ENCODE data around the gene HOXD10. TPM values are rescaled to one million over a fixed set of nuclear protein-coding genes. Genes with fewer than 3 reads are reported as not detected.

The HOXD10 gene
- total RNA-seq, 1 donor from 2014 or later, result 1.9 TPM

DNA sequence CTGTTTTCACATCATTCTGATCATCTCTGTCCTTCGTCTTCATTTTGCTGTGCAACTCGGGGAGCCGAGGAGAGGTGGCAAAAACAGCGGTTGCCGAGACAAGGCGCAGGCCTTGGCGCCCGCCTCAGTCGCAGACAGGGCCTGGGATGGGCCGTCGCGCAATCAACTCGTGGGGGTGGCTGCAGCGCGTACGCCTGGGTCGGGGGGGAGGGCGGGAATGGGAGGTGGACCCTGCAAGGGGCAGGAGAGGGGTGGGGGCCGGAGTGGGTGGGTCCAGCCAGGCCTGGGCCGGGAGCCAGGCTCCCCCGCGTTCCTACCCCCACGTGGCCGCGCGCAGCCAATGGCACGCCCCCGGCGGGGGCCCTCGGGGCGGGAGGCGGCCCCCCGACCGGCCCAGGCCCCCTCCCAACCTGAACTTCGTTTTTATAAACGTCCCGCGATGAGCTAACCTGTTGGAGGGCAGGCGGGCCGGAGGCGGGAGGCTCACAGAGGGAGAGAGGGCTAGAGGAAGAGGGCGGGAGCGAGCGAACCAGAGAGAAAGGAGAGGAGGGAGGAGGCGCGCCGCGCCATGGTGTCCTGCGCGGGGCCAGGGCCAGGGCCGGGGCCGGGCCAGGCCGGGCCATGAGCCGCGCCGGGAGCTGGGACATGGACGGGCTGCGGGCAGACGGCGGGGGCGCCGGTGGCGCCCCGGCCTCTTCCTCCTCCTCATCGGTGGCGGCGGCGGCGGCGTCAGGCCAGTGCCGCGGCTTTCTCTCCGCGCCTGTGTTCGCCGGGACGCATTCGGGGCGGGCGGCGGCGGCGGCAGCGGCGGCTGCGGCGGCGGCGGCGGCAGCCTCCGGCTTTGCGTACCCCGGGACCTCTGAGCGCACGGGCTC is 24.1 kb upstream of the HOXD10 start, which contains the start of gene HOXD13:
Gene HOXD13, plus strand, starts transcription at position 452 of the 875 bp plus-strand sequence. Its CDS starts 170 bp downstream, at position 622.
- intact Hi-C loops (cut with DNase I), result loop anchor here (10.0 kb wide), 1 partner anchor 1758 kb away; the partner anchor contains the start of gene SP9
- DNase-seq (ENCODE audit: low spot score), result no peak
- no peak for ATAC-seq

DNA sequence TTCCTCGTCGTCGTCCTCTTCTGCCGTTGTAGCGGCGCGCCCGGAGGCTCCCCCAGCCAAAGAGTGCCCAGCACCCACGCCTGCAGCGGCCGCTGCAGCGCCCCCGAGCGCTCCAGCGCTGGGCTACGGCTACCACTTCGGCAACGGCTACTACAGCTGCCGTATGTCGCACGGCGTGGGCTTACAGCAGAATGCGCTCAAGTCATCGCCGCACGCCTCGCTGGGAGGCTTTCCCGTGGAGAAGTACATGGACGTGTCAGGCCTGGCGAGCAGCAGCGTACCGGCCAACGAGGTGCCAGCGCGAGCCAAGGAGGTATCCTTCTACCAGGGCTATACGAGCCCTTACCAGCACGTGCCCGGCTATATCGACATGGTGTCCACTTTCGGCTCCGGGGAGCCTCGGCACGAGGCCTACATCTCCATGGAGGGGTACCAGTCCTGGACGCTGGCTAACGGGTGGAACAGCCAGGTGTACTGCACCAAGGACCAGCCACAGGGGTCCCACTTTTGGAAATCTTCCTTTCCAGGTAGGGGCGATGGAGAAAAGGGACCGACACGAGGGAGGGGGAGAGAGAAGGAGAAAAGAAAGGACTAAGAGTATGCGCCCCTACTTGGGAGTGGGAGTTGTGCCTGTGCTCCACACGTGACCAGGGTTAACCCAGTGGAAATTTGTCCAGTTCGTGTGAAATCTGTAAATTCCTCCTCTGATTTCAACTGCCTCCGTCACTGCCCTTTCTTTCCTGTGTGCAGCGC is 23.3 kb upstream of the HOXD10 start:
- ATAC-seq (no peak), DNase-seq (ENCODE audit: low spot score) (no peak)
- intact Hi-C loops (cut with DNase I), result loop anchor here (10.0 kb wide), 1 partner anchor 1759 kb away; the partner anchor contains the start of gene SP9

DNA sequence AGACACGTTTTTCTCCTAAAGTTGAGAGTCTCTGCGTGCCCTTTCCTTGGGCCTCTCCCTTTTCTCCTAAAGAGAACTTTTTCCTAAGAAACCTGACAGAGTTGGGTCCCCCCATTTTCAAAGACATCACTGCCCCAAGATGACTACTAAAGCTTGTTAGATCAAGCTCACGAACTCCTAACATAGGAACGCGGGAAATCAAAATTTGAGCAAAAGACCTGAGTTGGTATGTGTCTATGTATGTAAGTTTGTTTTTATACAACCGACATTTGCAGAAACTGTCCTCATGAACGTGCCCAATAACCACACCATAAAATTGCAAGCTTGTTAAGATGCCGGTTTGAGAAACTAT is 22.7 kb upstream of the HOXD10 start:
- intact Hi-C loops (cut with DNase I), result loop anchor here (10.0 kb wide), 1 partner anchor 1759 kb away; the partner anchor contains the start of gene SP9
- DNase-seq (ENCODE audit: low spot score) (no peak), ATAC-seq (no peak)

DNA sequence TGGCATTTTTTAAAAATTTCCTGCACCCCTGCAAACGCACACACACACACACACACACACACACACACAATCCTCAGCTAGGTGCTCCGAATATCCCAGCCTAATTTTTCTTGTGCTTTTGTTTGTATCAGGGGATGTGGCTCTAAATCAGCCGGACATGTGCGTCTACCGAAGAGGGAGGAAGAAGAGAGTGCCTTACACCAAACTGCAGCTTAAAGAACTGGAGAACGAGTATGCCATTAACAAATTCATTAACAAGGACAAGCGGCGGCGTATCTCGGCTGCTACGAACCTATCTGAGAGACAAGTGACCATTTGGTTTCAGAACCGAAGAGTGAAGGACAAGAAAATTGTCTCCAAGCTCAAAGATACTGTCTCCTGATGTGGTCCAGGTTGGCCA is 22.2 kb upstream of the HOXD10 start:
- DNase-seq (ENCODE audit: low spot score) (no peak), ATAC-seq (no peak)
- intact Hi-C loops (cut with DNase I), result loop anchor here (10.0 kb wide), 1 partner anchor 1760 kb away; the partner anchor contains the start of gene SP9

DNA sequence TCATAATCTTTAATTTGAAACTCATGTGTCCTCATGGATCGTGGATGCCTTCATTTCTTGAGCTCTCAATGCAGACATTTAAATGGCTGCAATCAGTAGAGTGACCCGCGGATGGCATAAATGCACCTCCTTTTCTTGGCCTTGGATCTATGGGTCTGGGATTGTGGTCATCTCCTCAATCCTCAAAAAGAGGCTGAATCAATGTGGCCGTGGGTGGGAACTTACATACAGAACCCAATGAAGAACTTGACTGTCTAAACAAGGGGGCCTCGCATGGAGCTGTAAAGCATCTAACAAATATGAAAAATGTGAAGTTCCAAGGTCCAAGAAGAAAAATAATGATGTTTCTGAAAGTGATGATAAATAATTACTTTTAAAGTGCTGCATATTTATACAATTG is 21.2 kb upstream of the HOXD10 start:
- intact Hi-C loops (cut with DNase I), result loop anchor here (10.0 kb wide), 1 partner anchor 1761 kb away; the partner anchor contains the start of gene SP9
- ATAC-seq, result no peak

DNA sequence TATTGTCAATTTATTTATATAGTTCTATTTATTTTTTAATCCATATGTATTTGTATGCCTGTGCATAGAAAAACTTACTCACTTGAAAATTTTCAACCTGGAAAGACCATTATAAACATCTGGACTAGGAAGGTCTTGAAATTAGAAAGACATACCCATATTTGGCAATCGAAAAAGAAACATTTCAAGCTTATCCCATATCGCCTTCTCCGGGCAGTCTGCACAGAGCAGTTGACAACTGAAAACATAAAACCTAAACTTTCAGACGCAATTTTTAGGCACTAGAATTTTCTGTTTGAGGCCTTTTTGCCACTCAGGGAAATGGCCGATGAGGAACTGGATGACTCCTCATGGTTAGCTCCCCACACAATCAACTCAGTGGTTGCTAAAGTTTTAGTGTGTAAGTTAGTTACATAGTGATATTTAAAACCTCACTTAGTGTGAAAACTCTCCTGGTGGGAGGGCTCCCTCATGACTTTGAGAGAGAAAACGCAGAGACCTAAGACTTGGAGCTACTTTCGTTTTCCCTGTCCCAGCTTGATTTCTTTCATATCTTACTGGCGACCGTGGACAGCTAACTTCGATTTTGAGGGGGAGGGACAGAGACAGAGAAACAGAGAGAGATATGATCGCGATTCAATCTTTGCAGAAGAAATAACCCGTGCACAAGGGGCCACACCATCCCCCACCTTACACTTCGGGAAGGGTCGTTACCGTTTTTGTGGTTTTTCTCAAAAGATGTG is 20.2 kb upstream of the HOXD10 start:
- intact Hi-C loops (cut with DNase I), result loop anchor here (10.0 kb wide), 1 partner anchor 1762 kb away; the partner anchor contains the start of gene SP9
- DNase-seq (ENCODE audit: low spot score) (no peak), ATAC-seq (no peak)

More for the DNA sequence above, 21.2 kb upstream of the HOXD10 start:
- DNase-seq (ENCODE audit: low spot score), result no peak

DNA sequence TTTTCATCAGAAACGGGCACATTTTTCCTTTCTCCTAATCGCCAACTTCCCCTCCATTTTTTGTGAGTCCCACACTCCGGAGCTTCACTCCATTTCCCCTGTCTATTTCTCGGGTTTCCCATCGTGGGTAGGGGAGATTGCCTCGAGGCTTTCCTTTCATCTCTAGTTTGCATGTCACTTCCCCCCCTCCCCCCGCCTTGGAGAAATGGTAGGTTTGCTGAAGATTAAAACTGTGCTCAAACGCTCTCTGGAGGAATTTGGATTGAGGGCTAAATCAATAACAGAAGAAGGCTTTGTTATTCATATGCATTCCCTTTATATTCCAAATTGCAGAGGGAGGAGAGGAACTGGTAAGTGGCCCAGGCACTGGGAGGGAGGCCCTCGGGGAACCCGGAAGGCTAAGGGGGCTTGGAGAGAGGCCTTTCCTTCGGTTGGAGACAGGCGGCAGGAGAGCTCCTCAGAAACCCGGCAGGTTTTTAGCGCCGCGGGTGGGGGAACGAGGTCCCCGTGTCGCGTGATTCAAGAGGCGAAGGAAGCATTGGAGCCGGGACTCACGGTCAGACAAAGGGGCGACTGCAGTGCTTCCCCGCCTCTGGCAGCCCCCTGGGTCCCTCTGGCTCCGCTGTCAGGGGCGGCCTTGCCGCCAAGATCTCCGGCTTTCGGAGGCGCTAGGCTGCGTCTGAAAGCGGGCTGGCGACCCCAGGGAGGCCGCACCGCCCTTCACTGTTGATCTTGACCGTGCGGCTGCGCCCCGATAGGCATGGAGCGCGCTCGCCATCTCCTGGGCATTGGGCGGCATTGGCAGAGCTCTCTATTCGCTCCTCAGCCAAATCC is 19.4 kb upstream of the HOXD10 start:
- intact Hi-C loops (cut with DNase I), result loop anchor here (10.0 kb wide), 1 partner anchor 1762 kb away; the partner anchor contains the start of gene SP9
- peak; percentile 75 for ATAC-seq
- DNase-seq (ENCODE audit: low spot score), result no peak

DNA sequence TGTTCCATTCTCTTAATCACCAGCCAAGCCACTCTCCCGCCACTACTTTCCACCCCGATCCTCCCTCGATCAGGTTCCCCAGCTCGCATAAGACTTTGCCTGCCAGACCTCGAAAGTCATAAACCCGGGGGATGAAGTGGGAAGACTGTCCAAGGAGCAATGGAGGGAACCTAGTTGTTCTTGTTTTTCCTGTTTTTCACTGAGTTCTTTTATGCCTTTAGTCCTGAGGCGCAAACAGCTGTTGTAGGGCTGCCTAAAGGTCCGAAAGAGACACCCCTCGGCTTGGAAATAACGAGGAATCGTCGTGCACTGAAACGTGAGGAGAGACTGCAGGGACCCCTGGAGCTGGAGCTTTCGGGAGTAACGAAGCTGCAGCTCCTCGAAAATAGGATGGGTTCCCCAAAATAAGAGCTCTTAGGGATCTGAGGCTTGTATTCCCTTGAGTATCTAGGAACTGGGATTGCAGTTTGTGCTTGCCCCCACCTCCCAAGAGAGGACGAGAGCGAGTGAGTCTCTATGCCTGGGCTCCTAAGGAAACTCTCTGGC is 18.7 kb upstream of the HOXD10 start:
- peak; percentile 7 for ATAC-seq
- DNase-seq (ENCODE audit: low spot score), result no peak
- intact Hi-C loops (cut with DNase I), result loop anchor here (10.0 kb wide), 1 partner anchor 1763 kb away; the partner anchor contains the start of gene SP9

DNA sequence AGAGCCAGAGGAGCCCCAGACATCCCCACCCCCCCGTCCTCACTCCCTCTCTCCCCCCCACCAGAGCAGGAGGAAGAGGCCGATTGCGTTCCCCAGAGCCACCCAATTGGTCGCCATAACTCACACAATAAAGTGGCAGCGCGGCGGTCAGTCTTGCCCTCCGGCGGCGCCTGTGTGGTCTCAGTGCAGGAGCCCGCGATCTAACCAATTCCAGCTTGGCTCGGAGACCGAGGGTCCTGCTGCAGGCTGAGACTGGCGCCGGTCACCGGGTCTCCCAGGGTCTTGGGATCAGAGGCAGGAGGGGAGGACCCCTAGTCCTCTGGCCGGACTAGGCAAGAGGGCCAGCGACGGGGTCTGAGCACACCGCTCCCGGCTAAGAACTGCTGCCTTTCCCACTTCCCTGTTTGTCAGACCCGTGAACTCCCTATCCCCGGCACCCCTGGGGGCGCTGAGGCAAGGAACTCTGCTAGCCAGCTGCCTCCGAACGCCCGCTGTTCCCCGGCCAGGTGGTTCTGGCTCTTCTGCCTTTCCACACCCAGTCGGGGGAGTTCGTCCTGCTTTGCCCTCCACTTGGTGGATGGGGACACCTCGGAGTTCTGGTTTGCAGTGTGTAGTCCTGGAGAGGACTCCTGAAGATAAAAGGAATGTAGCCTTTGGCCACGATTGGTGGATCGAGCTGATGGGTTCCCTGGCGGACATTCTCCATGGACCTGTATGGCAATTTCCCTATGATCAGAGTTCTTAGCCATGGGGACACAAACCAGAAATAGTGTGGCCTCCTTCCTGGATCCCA is 18.0 kb upstream of the HOXD10 start:
- DNase-seq (ENCODE audit: low spot score), result no peak
- intact Hi-C loops (cut with DNase I), result loop anchor here (10.0 kb wide), 1 partner anchor 1764 kb away; the partner anchor contains the start of gene SP9
- peak; percentile 7 for ATAC-seq

DNA sequence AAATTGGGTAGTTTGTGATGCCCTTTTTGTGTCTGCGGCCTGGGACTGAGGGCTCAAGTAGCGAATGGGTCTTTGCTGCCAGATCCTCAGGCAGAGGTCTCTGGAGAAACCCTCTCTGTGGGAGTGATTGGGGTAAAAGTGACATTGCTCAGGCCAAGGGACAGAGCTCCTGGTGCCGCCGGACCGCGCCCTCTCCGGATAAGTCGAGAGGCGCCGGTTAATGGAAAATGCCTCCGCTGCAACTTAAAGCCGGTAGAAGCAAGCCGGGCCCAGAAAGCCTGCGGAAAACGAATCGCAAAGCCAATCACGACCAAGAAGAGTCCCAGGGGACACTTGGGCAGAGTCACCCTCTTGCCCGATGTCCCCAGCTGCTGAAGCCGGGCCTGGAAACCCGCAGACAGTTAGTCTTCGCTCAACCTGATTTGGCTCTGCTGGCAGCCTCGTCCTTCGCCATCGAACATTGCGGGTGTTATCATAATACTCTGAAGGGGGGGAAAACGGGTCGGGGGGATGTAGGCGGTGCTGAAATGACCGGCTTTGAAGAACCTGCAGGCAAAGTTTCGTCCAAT is 17.3 kb upstream of the HOXD10 start:
- ATAC-seq, result no peak

DNA sequence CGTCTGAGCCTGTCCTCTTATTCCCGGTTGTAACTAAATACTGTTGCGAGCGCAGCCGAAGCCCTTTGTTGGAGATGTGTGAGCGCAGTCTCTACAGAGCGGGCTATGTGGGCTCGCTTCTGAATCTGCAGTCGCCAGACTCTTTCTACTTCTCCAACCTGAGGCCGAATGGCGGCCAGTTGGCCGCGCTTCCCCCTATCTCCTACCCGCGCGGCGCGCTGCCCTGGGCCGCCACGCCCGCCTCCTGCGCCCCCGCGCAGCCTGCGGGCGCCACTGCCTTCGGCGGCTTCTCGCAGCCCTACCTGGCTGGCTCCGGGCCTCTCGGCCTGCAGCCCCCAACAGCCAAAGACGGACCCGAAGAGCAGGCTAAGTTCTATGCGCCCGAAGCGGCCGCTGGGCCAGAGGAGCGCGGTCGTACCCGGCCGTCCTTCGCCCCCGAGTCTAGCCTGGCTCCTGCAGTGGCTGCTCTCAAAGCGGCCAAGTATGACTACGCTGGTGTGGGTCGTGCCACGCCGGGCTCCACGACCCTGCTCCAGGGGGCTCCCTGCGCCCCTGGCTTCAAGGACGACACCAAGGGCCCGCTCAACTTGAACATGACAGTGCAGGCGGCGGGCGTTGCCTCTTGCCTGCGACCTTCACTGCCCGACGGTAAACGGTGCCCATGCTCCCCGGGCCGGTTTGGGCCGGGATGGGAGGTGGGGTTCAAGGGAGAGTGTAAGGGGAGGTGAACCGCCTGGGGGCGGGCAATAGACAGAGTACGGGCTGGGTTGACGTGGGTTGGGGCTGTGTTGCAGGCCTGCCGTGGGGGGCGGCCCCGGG is 16.6 kb upstream of the HOXD10 start, which contains the start of gene HOXD12:
Gene HOXD12, plus strand, starts transcription at position 68 of the 819 bp plus-strand sequence. Its CDS starts 7 bp downstream, at position 75.
- no peak for DNase-seq (ENCODE audit: low spot score)
- intact Hi-C loops (cut with DNase I), result loop anchor here (10.0 kb wide), 1 partner anchor 1765 kb away; the partner anchor contains the start of gene SP9
- ATAC-seq, result no peak

More for the DNA sequence above, 17.3 kb upstream of the HOXD10 start:
- DNase-seq (ENCODE audit: low spot score), result no peak
- intact Hi-C loops (cut with DNase I), result loop anchor here (10.0 kb wide), 1 partner anchor 1764 kb away; the partner anchor contains the start of gene SP9

DNA sequence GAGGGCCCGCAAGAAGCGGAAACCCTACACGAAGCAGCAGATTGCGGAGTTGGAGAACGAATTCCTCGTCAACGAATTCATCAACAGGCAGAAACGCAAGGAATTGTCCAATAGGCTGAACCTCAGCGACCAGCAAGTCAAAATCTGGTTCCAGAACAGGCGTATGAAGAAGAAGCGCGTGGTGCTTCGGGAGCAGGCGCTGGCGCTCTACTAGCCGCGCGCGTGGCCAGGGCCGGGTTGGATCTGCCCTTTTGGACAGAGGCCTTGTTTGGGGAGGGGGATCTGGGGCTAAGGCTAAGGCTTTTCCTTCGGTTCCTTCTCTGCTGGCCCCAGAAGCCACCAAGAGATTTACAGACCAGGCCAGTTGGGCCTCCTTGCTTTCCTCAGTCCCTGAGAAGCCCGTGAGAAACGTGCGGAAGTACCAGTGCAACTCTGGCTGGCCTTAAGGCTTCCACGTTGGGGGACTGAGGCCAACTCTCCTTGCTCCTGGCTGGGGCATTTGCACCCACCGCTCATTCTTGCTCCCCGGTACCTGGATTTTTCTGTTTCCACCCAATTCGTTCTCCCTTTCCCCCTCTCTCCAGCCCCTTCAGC is 15.9 kb upstream of the HOXD10 start:
- intact Hi-C loops (cut with DNase I), result no loop called here
- DNase-seq (ENCODE audit: low spot score) (no peak), ATAC-seq (no peak)

DNA sequence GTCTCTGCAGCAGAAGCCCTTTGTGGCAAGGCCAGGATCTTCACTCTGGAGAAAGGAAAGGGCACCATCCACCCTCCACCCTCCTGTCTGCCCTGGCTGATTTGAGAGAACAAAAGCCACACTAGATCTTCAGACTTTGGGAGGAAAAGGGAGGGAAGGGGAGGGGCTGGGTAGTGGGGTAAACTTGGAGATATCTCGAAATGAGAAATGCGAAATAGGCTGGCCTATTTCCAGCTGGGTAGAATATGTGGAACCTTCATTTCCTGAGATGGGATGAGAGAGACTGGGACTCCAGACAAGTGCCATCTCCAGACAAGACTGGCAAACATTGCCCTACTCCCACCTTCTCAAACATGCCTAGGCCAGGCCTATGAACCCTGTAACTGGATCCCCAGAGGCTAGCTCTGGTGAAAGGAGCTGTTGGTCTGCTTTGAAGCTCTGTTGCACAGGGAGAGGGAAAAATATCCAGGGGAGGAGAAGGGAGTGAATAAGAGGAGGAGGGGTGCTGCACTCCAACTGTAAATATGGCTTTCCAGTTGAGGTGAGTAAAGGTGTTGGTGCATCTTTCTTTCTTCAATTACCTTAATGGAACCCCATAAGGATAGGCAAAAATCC is 15.3 kb upstream of the HOXD10 start:
- ATAC-seq (no peak), DNase-seq (ENCODE audit: low spot score) (no peak)
- intact Hi-C loops (cut with DNase I), result no loop called here

DNA sequence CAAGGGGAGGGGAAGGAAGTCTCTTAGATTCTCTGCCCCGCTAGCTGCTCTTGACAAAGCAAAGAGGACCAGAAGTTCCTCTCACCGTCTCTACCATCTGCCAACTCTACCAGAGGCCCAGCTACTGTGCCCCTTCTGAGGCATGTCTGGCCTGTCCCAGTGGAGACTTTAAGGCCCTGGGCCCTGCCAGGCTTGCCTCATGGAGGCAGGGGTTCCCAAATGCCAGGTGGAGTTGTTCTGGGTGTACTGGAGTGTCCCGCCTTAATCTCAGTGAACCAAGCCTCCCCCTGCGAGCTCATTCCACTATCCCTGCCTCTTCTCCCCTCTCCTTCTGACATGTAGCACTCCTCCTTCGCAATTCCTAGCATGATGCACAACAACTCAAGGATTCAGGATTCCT is 14.7 kb upstream of the HOXD10 start:
- ATAC-seq, result no peak
- intact Hi-C loops (cut with DNase I), result no loop called here
- DNase-seq (ENCODE audit: low spot score), result no peak
